GM23248 (cell line): ENCODE data around the gene STK32B.

Experiments used
- EZH2 ChIP-seq: fragments of 200-600 bp; sonication (generic); IDR thresholded peaks from 2 replicates; pipeline ENCODE4 v1.6.1; 2018; ENCODE audit warnings: antibody characterized with exemption, mild to moderate bottlenecking; ENCODE audit not compliant: insufficient read depth, poor library complexity, severe bottlenecking
- EZH2phosphoT487 ChIP-seq: fragments of 200-600 bp; sonication (generic); IDR thresholded peaks from 2 replicates; pipeline ENCODE4 v1.6.1; 2018; ENCODE audit warnings: antibody characterized with exemption, moderate library complexity, mild to moderate bottlenecking, low read depth; ENCODE audit not compliant: insufficient read depth

DNA sequence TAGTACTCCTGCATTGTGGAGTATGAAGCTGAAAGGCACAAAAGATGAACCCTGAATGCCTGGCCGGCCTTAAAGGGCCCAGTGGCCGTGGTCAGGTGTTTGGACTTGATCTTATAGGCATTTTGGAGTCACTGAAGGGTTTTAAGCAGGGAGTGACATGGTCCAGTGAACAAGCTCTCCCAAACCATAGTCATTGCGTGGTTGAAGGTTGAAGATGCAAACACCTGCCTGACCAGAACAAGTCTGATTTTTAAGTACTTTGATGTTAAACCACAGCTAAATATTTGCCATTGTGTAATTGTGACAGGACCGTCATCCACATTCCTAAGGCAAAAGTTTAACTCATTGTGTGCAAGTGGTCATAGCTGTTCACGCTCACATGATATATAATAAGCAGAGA lies 3.3 kb downstream of the STK32B start:
- TF ChIP-seq EZH2, result no peak
- no peak for TF ChIP-seq EZH2phosphoT487
